CD4-positive, alpha-beta T cell treated with Interleukin-4 for 4 hours (primary cell): Measurements from ENCODE around the gene RPS19BP1.
A peak's percentile ranks its signal among the peaks of the same experiment; 100 is the strongest.

Source experiments
- DNase-seq: peaks from one replicate; pipeline ENCODE4 v3.0.0-alpha.2; 2020

The RPS19BP1 gene

DNA sequence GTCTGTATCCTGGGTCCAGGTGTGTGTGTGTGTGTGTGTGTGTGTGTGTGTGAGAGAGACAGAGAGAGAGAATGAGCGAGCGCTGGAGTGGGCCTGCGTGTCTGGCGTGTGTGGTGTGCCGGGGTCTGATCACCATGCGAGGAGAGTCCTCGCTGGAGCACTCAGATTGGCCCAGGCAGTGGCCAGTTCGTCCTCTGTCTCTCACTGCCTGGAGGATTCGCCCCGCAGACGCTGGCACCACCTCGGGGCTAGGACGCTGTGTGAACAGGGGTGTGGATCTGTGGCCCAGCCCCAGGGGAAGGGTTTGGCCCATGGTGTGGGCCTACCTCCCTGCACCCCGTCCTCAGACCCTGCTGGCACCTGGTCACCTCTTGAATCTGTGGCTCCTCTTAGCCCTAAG lies 26.4 kb upstream of the RPS19BP1 start:
- DNase-seq = no peak

- DNase-seq = no peak
These were observed 25.7 kb upstream of the RPS19BP1 start for GRCh38 chr22:39558254-39558727.

DNA sequence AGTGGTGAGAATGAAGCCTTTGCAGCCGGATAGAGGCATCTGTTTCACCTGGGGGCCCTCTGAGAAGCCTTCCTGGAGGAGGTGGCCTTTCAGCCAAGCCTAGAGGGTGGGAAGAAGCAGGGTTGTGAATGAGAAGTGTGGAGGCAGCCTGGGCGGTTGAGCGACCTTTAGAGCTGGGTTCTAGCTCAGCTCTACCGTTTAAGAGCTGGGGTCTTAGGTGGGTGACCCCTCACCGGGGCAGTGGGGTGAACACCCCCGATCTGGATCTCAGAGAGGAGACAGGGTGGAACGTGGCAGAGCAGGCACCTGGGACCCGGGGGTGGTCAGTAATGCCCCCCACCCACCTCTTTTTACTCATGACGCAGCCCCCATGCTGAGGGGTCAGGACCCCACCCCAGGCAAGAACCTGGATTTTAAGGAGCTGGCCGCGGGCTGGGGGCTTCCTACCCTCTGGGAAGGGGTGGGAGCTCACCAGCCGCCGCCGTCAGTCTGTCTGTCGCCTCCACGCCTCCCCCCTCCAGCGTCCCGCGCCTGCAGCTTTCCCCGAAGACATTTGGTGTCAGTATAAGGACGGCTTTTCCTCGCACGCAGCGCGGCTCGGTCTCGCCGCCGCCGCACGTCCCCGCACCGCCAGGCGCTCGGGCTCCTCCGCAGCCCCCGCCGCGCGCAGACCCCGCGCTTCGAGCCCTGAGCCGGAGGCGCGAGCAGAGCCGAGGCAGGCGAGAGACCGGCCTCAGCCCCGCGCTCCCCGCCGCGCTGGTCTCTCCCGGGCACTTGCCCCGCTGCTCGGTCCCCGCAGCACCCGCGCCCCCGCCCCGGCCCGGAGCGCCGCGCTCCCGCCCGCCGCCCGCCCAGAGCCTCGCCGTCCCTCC lies 24.7 kb upstream of the RPS19BP1 start:
- DNase-seq = peak; percentile 29

- DNase-seq = no peak
These were observed 21.6 kb upstream of the RPS19BP1 start for GRCh38 chr22:39554151-39554550.

DNA sequence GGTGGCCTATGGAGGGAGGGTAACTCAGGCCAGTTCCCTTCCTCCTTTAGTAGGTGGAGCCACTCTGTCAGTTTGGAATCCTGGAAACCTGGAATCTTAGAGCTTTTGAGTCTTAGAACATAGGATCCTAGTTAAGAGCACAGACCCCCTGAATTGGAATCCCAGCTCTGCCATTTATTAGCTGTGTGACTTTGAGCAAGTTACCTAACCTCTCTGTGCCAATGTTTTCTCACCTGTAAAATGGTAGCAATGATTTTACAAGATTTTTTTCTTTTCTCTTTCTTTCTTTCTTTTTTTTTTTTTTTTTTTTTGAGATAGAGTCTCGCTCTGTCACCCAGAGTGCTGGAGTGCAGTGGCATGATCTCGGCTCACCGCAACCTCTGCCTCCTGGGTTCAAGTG lies 20.9 kb upstream of the RPS19BP1 start:
- DNase-seq = no peak

GRCh38 chr22:39547587-39547947 lies 15.0 kb upstream of the RPS19BP1 start:
- DNase-seq = no peak

DNA sequence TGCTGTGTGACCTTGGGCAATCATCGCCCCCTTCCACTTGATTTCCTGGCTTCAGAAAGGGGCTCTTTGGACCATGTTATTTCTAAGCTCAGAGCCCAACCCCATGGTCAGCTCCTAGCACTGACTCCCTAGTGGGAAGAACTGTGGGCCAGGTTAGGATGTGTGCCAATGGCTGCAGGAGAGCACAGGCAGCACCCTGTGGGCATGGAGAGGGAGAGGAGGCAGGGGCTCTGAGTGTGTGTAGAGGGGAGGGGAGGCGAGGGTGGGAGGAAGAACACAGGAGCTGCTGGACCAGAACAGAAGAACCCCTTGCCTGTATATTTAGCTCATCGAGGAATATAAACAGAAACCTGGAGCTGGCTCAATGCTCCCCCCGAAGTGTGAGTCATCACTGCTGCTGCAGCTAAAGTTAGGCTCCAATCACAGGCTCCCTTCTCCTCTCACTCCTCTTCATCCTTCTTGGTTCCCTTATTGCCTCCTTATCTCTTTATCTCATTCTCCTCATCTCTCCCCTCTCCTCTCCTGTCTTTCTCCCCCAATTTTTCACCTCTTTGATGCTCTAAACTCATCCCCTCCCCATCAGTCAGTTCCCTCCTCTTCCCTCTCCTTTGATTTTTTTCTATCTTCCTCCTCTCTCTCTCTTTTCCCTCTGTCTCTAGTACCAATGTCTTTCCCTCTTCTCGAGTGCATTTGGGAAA lies 14.5 kb upstream of the RPS19BP1 start:
- no peak for DNase-seq

GRCh38 chr22:39545386-39546365 lies 13.1 kb upstream of the RPS19BP1 start:
- DNase-seq = peak; percentile 61

DNA sequence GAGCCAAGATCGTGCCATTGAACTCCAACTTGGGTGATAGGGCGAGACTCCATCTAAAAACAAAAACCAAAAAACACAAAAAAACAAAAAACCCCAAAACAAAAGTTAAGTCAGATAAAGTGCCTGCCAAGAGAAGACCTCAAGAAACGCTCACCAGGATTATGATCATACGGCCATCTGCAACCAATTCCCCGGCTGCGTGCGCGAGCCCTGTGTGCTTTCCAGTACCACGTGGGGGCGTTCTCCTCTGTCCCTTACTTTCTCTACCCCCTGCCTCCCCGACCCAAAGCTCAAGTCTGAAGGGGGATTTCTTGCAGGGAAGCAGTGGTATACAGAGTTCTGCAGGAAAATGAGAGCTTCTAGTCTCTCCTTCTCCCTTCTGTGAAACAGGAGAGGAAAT lies 10.5 kb upstream of the RPS19BP1 start:
- DNase-seq = no peak

- no peak for DNase-seq
These were observed 5.4 kb upstream of the RPS19BP1 start for GRCh38 chr22:39537975-39538374.

DNA sequence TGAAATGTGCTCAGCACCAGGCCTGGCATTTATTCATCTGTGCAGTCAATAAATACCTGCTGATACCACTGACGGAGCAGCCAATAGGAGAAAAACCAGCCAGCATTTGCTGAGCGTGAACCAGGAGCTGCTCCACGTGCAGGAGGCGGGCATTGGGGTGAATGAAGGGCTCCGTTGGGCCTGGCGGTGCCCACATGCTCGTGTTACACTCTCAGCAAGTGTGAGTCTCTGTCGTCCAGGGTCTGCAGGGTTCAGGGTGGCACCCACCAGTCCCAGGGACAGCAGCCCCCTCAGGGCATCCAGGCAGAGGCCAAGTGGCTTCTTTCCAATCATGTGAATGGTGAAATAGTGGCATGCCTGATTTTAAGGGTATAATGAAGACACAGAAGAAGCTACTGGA lies 4.2 kb upstream of the RPS19BP1 start:
- DNase-seq = no peak

DNA sequence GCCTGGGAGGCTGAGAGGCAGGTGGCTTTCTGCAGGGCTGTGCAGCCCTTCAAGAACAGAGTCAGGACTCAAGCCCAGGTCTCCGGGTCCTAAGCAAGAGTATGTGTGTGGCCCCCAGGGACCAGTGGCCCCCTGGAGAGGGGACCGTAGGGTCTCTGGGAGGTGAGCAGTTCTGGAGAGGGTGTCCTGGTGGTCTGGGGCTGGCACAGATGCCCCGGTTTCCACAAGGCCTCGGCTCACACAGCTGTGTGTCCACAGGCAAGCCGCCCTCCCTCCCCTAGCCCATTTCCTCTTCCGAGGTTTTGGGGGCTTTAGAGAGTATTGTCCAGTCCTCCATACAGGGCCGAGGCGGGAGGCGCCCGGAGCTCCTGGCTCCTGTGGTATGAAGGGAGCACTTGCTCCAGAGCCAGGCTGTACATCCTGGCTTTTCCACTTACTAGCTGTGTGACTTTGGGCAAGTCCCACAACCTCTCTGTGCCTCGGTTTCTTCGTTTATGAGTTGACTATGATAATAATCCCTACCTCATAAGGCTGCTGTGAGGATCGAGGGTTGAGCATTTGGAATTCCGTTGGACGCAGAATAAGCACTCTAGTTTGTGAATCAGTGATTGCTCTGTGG lies 3.4 kb upstream of the RPS19BP1 start:
- no peak for DNase-seq

DNA sequence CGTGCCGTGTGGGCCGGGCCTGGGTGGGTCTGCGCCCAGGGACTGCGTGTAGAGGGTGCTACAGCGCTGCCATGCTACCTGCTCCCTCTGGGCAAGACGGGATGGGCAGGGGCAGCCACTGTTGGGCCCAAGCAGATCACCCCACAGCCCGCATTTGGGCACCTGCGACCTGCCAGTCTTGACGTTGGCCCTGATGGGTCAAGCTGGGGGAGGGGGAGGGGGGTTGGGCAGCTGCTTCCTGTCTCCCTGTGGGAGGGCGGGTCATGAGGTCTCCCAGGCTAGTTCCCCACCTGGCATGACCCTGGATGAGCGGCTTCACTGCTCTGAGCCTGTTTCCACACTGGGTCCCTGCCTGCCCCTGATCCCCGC lies 2.8 kb upstream of the RPS19BP1 start:
- DNase-seq = no peak

DNA sequence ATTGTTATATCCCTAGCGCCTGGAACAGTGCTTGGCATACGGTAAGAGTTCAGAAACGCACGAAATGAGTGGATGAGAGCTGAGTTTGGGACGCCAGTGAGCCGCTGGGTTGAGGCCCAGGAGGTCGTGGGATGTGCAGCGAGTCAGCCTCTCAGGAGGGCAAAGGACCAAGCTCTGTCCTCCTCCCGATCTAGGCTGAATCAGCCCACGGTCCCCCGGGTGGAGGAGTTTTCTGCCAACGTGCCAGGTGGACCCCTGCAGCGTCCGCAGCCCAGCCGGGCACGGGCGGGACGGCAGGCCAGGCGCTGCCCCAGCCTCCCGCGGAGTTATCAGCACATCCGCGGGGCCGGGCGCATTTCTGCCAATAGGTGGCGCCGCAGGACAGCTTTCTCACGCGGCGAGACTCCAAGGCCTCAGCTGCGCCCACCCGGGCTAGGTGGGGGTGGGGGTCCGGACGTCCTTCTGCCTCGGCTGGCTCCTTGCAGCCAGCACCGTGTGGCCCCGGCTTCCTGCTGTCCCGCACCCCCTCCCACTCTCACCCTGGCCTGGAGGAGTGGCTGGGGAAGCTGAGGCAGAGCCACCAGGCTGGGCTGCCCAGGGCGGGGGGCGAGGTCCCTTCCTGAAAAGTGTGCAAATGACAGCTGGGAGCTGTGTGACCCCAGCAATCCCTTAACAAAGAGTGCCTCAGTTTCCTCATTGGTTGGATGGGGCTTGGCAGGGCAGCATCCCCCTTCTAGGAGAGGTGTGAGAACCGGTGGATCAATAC lies 2.2 kb upstream of the RPS19BP1 start:
- peak; percentile 61 for DNase-seq

DNA sequence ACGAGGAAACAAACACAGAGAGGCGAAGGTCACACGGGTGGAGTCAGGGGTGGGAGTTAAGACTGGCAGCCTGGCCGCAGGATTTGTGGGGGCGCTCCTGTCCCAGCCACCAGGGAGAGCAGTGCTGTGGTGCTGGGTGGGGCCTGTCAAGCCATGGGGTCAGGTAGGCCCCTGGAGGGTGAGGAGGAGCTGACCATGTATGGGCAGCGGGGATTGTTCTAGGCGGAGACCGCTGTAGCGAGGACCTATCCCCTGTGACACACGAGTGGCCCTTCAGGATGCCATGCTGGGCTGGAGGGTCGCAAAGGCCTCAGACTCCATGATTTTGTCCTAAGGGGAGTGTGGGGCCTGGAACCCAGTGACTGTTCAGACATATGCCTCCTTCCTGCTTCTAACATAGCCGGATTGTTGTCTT lies 1.6 kb upstream of the RPS19BP1 start:
- DNase-seq = no peak

DNA sequence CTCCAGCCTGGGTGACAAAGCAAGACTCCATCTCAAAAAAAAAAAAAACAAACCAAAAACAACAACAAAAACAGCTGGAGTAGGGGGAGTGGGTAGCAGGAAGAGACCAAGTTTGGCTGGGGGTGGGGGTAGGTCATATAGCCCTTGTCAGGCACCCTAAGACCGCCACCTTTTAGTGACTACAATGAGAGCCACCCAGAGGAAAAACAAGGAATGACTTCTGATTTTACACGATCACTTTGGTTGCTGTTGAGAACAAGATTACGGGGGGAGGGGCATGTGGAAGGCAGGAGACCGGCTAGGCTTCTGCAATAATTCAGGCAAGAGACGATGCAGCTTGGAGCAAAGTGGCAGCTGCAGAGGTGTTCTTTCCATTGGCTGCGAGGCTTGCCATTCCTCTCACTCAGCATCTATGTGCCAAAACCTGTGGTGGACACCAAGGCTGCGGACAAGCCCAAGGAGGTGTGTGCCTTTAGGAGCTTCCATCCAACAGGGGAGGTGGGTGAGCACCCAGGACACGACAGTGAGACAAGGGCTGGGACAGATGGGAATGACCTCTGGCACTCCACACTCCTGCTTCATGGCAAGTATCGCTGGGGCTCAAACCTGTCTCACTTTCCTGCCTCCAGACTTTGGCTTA lies 1.7 kb downstream of the RPS19BP1 start:
- DNase-seq = peak; percentile 18

- DNase-seq = no peak
These were observed 2.4 kb downstream of the RPS19BP1 start for GRCh38 chr22:39530116-39530515.

DNA sequence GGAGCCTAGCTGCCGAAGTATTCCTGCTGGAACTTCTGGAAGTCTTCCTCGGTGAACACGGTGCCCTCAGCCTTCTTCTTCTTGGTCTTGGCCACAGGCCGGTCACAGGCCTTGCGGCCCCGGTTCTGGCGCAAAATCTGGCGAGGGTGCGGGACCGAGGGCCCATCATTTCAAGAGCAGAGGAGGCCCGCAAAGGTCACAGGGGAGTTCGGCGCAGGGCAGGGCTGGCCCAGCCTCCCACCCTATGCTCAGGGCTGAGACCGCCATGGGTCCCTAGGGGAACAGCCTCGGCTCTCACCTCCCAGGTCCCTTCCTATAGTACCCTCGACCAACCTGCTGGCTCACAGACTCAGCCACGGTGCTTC lies 3.1 kb downstream of the RPS19BP1 start:
- no peak for DNase-seq

DNA sequence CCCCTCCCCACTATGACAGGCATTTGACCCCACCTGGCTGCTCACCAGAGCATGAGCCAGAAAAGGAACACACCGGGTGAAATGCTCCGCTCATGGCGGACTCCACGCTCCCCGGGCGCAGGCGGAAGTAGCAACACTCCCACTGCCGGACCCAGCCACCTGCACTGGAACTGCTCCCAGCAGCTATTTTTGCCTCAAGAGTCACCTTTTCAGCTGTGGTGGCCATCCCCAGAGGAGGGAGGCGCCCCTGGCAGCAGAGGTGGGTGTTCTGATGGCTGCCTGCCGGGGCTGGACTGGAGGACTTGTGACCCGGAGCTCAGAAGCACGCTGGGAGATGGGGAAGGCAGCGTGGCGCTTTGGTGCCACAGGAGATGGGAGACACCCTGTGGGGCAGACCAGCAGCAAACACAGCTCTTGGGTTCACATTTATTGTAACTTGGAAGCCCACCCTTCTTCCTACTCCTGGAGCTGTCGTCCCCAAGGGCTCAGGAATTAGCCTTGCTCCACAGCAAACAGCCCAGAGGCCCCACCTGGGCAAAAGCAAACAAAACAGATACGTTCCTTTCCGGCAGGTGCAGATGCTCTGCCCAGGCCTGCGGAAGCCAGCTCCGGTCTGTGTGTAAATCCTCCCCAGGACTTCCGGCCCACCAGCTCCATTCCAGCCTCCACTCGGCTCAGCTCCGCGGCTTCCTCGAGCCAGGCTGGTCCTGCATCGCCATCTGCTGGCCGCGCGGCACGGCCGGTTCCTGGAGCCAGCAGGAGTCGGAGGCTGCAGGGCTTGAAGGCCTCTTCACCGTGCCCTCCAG lies 3.7 kb downstream of the RPS19BP1 start:
- peak; percentile 90 for DNase-seq

GRCh38 chr22:39528080-39528661 lies 4.4 kb downstream of the RPS19BP1 start:
- DNase-seq = no peak
